T-helper 22 cell (primary cell): ENCODE results near the gene COL25A1.
A peak's percentile ranks its signal among the peaks of the same experiment; 100 is the strongest.

Experiments
- DNase-seq: peaks from one replicate; pipeline ENCODE4 v3.0.0-alpha.2; 2020; ENCODE audit warnings: low read depth

COL25A1 gene

DNA sequence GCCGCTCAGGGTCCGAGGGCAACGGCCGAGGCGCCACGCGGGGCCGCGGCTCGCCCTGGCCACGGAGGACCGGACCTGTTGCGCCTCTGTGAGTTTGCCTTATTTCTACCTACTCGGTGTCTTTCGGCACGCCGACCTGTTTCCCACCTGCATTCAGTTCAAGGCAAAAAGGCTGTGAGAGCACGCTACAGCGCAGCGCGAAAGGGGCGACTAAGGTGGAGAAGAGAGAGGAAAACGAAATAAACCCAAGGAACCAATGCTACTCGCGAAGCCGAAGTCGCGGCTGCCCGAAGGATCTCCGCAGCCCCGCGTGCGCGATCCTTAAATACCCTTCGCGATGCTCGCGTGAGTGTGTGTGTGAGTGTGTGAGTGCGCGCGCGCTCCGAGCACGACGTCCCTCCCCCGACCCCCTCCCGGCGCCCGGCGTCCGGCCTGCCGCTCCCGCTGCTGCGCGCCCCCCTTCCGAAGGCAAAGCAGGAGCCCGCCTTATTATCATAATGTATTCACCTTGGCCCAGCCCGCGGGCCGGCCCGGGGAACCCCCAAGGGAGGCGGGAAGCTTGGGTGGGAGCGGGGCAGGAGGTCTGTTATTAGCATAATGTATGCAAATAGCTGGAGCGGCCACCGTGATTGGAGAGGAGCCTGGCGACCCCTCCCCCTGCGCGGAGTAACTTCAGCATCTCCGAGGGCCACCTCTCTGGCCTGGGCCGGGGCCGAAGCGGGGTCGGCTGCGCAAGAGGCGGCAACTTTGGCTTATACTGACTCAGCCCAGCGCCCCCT lies at the start of gene COL25A1:
COL25A1 (minus strand) TSS at position 298 of the 779 bp plus-strand sequence.
- peak; percentile 11 for DNase-seq

DNA sequence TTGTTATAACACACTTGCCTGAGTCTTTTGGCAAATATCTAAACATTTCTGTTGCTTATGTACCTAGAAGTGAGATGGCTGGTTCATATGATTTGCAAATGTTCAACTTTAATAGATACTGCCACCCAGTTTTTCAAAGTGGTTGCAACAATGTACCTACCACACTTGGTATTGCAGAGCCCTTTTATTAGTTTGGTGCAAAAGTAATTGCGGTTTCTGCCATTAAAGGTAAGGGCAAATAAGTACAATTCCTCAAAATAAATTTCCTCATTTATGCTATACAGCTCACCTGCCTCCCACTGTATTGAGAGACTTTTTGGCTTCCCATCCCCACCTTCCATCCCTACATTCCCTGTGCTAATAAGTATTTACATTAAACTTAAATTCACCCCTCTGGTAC lies 47.7 kb upstream of the COL25A1 start:
- DNase-seq: no peak

DNA sequence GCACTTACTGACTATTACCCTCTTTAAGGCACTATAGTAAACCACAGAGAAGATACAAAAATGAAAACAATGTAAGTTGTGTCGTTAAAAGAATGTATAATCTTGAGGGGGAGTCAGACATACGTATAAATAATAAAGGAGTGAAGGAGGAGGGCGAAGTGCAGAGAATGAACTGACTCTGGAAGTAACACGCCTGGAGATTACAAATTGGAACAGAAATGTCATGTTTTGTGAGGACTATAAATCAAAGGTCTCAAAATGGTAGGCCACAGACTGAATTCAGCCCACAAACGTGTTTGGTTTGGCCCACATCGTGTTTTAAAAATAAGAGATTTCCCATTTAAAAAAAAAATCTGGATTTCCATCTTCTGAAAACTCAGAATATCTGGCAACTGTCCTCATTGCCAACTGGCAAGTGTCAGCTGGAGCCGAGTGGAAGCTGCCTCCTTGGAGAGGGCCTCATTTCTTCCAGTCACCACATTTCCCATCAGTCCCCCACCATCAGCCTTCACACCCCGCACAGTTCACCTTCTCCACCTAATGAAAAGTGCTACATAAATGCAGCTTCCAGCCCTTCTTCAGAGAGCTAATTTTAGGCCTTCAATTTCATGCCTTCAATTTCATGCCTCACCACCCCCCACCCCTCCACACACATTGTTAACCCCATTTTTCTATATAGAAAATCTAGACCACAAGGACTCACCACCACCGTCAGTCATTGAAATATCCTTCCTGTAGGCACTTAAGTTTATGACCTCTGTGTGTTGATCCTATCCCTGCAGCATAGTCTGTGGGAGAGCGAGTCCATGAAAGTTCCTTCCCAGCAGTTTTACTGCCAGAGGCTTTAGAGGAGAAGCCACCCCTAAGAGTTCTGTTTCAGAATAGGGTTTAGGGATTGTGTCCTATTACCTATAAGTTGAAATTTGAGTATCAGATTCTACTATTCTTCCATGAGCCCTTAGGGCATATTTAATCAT lies 32.0 kb upstream of the COL25A1 start:
- DNase-seq: no peak

DNA sequence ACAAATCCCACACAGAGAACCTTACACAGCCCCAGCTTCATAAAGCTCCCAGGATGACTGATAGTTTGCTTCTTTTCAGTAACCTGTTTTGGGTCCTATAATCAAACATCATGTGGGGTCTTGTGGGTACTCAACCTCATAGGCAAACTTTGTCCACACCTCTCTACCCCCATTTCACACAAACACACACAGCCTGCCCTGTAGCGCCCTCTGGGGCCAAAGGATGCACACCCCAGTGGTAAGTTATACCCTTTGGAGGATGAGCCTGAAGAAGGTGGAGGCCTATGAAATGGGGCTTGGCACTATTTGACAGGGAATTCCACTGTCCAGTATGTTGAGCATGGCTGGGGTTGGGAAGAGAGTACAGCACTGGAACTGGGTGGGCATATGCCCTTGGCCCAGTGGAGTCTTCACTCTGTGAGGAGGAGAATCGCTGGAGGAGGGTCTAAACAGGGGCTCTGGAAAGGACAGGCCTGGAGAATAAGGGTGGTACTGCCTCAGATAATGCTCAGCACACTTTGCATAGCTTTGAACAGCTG lies 30.5 kb upstream of the COL25A1 start:
- DNase-seq: no peak

DNA sequence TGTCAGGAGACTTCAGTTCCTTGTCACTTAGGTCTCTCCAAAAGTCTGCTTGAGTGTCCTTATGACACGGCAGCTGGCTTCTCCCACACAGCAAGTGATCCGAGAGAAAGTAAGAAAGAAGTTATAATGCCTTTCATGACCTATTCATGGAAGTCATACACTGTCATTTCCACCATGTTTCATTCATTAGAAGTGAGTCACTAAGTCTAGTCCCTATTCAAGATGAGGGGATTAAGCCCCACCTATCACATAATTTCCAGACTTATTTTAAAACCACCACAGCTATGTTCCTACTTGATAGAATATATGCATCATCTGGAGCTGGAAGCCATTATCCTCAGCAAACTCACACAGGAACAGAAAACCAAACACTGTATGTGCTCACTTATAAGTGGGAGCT lies 25.2 kb upstream of the COL25A1 start:
- no peak for DNase-seq

DNA sequence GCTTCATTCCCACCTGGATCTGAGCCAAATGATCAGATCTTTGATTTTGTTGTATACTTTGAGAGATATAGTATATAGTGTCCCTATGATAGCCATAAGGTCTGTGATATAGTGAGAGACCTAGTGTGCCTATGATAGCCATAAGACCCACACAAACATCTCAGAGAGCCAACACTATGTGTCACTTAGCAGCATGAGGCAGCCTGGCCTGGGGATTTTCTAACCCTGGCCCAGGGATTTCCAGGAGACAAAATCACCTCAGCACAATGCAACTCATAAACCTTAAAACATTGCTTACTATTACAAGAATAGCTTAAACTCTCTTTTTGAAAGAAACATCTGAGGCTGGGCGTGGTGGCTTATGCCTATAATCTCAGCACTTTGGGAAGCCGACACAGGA lies 23.2 kb upstream of the COL25A1 start:
- DNase-seq: no peak

DNA sequence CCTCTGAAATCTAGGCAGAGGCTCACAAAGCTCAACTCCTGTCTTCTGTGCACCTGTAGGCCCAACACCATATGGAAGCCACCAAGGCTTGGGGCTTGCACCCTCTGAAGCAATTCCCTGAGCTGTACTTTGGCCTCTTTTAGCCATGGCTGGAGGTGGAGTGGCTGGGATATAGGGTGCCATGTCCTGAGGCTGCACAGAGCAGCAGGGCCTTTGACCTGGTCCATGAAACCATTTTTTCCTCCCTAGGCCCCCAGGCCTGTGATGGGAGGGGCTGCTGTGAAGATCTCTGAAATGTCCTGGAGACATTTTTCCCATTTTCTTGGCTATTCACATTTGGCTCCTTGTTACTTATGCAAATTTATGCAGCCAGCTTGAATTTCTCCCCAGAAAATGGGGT lies 20.9 kb upstream of the COL25A1 start:
- no peak for DNase-seq

DNA sequence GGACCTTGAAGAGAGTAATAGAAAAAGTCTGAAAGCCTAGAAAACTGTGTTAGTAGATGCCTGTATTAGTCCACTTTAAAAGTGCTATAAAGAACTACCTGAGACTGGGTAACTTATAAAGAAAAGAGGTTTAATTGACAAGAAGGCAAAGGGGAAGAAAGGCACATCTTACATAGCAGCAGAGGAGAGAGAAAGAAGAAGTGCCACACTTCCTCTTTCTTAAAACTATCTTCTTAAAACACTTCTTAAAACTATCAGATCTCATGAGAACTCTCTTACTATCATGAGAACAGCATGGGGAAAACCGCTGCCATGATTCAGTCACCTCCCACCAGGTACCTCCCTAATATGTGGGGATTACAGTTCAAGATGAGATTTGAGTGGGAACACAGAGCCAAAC lies 18.8 kb upstream of the COL25A1 start:
- DNase-seq: no peak

DNA sequence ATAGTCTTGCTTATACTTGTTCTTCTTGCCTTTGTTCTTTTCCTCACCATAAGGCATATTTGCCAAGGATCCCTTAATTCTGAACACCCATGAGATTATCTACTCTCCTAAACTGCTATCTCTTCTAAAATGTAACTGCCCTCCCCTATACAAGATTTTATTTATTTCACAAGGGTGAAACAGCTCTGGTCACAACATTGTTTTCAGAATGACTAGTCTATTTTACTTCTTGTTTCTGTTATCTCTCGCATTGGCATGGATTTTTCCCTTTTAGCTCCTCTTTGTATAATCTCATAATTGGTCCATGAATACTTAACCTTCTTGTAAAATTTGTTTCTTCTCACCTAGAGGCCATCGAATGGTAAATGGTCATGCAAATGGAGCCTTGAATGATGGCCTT lies 17.2 kb upstream of the COL25A1 start:
- no peak for DNase-seq

DNA sequence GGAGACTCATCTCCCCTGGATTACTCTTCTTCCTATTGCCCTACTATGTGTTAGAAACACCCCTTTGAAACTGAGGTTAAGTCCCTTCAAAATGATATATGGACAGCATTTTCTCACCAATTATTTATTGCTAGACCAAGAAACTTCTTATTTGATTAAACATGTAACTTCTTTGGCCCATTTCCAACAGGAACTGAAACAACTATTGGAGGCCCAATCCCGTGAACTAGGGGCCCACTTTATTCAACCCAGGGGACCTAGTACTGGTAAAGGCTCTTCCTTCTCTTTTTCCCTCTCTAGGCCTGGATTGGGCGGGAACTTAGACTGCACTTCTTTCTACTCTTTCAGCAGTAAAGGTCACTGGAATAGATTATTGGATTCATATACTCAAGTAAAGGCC lies 16.7 kb upstream of the COL25A1 start:
- no peak for DNase-seq

DNA sequence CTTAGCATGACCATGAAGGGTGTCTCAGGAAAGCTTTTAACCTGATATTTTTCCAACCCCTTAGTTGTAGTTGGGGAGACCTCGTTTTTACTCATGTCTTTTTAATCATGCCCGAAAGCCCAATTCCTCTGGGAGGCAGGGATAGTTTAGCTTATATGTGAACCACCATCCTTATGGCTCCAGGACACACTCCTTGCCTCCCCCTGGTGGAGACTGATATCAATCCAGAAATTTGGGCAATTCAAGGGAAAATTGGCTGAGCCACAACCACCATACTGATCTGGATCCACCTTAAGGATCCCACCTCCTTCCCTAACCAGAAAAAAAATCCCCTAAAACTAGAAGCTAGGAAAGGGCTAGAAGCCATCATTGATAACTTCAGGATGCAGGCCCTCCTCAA lies 13.4 kb upstream of the COL25A1 start:
- no peak for DNase-seq

DNA sequence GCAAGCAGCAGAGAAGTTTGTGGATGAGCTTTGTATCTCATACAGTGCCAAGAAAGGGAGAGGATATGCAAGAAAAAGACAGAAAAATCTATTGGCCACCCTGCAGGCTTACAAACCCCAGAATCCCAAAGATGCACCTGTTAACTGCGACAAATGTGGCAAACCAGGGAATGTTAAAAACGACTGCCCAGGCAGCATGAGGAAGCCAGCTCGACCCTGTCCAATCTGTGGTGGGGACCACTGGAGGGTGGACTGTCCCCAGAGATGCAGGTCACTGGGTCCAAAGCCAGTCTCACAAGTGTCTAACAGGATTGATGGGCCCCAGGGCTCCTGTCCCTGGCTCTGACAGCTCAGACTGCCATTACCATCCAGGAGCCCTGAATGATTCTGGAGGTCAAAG lies 12.9 kb upstream of the COL25A1 start:
- DNase-seq: no peak

DNA sequence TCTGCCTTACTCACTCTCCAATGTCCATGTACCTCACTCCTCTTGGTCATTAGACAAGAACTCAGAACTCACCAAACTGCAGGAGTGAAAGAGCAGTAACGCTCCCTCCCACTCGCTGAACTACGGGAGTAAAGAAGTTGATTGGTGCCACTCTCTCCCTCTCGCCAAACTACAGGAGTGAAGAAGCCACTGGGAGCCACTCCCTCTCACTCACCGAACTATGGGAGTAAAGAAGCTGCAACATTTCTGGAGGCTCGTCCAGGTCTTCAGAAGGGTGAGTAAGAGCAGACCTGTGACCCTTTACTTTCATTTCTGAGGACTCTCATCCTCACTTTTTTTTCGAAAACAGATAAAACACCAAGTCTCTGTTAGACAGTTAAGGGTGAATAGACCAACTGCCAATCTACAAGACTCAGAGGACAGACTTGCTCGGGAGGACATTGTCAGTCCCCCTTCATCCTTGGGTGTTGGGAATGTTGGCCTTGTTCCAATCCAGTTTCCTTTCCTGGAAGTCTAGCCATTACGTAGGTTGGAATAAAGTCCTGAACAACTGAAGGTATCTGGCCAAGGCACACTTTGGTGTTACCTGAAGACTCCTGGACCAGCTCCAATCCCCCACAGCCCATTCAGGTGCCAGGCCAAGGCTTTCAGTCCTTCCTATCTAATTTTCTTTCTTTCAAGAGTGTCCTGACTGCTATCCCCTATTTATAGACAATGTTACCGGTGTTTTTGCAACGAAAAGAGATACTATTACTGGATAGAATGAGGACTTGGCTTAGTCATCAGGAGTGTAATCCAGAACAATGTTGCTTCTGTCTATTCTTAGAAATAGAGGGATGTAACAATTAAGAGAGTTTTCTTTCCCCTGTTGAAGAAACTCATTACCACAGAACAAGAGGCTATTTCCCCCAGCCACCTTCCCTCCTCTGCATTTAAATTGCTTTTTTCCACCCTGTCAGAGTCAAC lies 11.0 kb upstream of the COL25A1 start:
- DNase-seq: no peak

DNA sequence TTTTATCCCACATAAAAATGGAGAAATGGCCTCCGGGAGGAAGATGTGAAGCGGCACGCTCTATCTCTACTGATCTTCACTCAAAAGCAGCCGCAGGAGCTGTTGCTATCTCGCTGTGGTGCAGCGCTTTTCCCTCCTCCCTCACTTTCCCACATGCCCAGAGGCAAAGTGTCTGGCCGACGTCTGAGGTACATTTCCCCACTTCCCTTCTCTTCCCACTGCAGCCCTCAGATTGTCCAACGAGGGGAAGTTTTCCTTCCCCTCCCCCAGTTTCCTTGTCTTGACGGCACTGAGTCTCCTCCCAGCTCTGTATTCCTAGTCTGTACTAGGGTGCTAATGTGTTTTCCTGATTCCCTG lies 660 bp upstream of the COL25A1 start:
- DNase-seq: no peak

DNA sequence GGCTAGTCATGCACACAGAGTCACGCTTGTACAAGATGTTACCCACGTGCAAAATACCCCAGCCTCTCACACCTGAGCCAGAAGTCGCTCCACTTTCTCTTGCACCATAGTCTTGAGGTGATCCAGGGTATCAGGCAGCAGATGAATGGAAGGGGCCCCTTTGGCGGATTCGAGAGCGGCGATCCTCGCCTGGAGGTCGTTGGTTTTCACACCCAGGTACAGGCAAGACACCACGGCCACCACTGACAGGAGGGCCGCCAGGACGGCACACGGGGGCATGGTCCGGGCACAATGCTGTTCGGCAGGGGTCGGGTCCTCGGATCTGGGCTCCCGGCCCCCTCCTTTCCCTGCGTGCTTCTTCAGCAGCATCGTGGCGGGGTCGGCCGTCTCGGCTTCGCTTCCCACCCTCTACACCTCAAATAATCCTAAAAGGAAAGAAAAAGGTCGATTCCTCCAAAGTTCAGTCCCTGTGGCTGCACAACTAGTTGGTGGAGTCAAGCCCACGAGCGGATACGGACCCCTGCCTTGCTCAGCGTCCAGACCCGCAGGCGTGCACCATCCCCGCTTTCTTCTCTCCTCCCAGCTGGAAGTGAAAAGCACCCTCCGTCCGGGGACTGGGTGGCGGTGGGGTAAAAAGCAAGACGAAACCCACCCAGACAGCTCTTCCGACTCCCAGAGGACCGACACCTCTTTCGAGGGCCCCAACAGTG lies 652 bp downstream of the COL25A1 start:
- DNase-seq: no peak

DNA sequence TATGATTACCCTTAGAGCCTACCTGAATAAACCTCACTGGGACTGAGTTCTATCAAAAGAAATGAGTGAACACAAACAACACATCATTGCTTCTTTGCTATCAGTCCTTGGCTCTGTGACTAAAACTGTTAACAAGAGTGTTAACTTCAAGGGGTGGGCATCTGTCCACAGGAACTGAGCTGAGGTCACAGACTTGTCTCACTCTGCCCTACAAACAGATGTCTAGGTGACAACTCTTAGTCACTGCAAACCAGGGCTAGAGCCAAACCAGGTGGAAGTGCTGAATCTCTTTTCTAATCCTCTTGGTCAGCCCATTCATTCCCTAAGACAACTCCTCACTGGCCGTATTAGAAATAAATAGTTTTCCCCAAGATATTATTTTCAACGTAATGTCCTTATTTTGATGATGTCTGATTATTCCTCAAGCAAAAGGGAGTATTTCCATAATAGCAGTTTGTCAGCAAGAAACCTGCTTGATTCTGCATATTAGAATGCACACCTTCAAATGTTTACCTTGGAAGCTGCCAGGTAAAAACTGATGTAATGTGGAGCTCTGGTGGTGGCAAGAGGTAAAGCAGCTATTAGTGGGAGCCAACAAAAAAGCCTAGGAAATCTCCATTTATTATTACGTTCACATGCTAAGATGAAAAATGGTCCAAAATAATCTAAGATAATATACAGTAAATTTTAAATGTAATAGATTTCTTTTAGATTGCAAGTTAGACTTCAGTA lies 4.0 kb downstream of the COL25A1 start:
- DNase-seq: no peak

DNA sequence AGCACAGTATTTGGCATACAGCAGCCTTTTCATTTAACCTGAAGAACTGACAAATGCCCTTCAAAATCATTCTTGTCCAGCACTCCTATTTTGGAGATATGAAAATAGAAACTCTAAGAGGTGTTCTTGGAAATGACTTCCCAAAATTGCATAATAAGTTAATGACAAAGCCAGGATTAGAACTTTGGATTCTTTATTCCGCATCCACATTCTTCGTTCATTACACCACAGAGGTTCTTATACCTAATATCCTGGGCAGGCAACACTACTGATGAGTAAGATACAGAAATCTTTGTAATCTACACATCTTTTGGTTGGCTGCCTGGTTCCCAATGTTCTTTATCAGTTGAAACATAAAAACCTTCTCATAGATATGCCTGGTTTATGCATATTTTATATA lies 5.9 kb downstream of the COL25A1 start:
- no peak for DNase-seq

DNA sequence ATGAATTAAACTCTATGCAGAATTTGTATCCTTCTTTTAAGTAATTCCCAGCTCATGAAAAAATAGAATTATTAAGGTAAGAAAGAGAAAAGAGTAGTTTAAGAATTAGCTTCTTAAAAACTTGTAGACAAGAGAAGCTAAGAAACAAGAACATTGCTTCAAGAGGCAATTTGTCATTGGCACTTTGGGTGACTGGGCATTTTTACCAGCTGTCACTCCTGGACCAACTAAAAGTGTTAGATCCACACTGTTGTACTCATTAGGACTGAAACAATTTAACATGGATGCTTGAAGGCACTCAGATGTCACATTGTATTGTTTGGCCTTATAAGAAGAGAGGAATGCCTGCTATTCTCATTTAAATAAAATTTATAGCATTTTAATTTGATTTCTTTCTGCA lies 7.4 kb downstream of the COL25A1 start:
- DNase-seq: no peak

DNA sequence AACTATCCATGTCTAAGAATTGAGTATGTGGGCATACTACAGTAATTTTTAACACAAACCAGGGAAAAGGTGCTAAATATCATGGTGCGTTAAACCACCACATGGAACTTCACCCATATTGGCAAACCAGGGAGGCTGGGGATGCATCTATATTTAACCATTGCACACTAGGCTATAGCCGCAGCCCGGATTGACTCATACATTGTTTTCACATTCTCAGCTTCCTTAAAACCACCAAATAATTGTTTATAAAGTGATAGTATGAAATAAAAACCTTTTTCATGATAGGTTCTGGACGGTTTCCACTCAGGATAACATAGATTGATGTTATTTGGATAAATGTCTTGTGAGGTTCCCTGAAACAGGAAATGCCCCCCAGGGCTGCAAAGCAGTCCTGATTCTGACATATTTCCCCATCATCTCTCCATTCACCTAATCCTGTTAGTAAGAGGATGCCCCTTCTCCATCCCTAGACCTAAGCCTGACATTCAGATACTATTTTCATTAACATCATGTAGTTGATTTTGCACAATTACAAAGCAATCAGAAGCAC lies 7.9 kb downstream of the COL25A1 start:
- DNase-seq: no peak

DNA sequence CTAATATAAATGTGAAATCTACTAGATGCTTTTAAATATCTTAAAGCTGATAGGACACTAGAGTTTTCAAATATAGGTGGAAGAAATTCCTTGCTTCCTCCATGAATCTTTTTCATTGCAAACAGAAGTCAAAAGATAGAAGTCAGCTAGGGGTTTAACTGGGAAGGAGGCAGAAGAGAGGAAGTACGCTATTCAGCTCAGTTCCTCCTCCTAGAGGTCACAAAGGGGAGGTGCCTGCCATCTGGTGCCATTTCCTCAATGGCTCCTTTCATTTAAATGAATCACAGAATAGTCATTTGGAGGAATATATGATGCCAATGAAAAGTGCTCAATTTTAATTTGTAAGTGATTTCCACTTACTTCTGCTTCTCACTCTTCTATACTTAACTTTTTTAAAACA lies 8.5 kb downstream of the COL25A1 start:
- no peak for DNase-seq
